AG09319 (cell line): ENCODE data around the gene PELO.

Experiments
- DNase-seq: peaks from one replicate; pipeline ENCODE4 v3.0.0-alpha.2; 2010; ENCODE audit warnings: low read depth; ENCODE audit errors: extremely low read depth
- TF ChIP-seq, protein P1 (sequence below): IDR thresholded peaks from 2 replicates; pipeline ENCODE4 v1.5.1; 2011; ENCODE audit warnings: low read depth, mild to moderate bottlenecking, inconsistent platforms, low read length, moderate library complexity

PELO gene

DNA sequence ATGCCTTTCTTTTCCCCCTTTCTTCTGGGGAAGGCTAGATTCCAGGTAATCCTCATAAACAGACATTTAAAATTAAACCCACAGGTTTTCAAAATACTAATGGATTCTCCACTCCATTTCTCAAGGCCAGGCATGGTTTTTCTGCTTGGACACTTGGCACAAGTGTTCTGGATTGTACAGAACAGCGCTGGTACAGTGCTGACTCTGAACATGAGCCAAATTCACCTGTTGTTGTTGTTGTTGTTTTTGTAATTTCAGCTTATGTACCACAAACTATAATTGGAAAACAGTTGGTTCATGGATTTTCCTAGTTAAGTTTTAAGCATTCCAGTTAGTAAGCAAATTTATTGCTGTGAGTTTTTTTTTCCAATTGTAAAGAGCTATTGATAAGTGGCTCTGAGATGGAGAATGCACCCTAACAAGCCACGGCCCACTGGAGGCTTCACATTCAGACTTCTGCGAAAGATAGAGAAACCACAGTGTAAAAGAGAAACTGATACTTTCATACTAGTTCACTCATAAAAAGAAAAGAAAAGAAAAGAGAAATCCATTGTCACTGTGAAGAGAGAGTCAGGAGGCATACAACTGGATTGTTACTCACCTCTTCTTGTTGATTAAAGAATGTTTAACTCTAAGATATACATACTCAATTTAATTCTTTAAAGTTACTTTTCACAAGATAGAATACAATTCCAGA is 16.2 kb upstream of the PELO start:
- DNase-seq, result no peak
- TF ChIP-seq, protein P1, sequence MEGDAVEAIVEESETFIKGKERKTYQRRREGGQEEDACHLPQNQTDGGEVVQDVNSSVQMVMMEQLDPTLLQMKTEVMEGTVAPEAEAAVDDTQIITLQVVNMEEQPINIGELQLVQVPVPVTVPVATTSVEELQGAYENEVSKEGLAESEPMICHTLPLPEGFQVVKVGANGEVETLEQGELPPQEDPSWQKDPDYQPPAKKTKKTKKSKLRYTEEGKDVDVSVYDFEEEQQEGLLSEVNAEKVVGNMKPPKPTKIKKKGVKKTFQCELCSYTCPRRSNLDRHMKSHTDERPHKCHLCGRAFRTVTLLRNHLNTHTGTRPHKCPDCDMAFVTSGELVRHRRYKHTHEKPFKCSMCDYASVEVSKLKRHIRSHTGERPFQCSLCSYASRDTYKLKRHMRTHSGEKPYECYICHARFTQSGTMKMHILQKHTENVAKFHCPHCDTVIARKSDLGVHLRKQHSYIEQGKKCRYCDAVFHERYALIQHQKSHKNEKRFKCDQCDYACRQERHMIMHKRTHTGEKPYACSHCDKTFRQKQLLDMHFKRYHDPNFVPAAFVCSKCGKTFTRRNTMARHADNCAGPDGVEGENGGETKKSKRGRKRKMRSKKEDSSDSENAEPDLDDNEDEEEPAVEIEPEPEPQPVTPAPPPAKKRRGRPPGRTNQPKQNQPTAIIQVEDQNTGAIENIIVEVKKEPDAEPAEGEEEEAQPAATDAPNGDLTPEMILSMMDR, result no peak

DNA sequence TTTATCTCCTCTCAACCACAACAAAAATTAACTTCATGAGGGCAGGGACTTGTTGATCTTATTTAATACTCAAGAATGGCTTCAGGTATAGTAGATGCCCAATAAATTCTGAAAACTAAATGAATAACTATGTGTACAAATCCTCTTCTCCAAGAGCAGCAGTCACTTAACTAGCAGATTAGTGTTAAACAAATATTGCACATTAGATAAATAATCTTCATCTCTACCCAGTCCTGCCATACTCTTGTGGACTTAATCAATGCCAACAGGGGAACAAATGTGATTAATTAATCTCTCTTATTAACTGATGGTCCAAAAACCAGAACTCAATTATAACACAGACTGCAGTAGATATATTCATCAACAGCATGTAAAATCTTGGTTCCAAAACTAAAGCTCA is 15.0 kb upstream of the PELO start:
- TF ChIP-seq, protein P1, result no peak
- DNase-seq, result no peak

DNA sequence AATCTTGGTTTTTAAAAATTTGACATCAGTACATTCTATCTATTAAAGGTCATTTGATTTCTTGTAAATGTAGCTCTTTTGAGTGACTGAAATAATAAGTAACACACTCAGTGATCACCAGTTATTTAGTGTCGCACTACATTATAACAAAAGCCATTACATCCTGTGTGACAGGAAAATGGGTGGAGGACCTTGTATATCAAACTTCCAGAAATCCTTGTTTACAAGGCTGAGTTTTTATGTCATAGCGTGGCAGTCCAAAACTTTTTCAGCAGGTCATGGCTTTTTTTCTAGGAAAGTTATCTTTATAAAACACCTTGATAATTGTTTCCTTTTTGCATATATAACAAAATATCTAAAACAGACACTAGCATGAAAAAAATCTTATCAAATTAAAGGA is 14.4 kb upstream of the PELO start:
- DNase-seq, result no peak
- TF ChIP-seq, protein P1, result no peak

DNA sequence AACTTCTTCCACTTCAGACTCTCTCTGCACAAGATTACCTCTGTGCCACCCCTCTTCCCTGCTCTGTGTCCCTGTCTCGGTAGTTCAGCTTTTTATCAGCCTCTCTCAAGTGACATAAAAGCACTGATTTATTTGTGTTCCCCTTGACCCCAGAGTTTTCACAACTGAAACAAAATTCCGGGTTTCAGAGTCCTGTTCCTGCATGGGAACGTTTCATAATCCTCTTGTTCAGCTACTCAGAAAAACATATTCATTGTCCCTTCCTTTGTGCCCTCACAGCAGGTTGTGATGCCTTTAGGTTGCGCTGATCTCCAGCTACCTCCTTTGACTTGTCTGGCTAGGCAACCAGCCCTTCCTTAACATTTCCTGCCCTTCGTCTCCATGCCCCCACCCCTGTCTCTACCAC is 13.7 kb upstream of the PELO start:
- TF ChIP-seq, protein P1, result no peak
- no peak for DNase-seq

DNA sequence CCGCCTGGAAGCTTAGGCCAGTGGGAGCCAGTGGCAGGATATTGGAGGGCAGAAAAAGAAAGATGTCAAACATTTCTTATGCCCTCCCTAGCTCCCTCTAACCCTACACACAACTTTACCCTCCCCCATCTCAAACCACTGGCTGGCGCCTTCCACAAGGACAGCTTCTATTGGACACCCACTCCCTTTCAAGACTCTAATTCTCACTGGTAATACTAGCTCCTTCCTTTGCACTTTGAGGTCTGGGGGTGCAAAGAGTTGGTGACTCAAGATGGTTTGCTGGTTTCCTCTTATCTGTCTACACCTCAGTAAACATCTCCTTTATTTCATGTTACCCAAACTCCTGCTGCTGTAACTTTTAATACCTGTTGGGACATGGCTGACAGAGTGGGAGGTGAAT is 11.6 kb upstream of the PELO start:
- no peak for DNase-seq
- TF ChIP-seq, protein P1, result no peak

DNA sequence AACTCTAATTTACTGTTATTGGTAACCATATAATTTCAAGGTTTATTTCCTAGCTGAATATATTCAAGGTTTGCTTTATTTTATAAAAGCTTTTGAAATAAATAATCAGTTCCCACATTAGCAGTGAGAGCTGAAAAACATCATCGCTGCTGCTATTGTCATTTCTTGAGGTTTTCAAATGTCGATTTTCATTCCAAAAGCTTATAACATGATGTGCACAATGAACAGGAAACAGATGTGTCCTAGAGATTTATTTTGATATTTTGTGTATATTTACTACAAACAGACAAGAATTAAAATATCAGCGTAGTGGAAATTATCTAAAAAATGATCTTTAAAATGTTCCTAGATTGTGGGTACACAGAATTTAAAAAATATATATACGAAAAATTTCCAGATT is 10.5 kb upstream of the PELO start:
- DNase-seq, result no peak
- TF ChIP-seq, protein P1, result no peak

DNA sequence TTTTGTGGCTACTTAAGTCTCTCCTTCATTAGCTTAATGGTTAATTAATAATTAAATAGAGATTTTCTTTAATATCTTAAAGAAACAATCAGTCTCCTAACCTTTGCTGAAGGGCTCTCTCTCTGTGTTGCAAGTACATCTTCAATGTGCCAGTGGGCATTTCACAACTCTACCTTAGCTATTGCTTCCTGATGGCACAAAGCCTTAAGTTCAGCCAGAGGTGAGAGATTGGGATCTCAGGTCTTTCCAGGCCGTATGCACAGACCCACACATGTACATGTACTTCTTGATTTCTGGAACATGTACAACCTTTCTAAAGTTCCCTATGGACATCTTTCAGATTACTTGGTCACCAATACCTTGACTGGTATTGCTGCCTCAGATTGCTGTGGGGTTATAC is 8.9 kb upstream of the PELO start:
- TF ChIP-seq, protein P1, result no peak
- DNase-seq, result no peak
